Parathyroid adenoma (tissue), 2 donors: ENCODE results near the gene RASEF.

ENCODE experiments used
- H2AFZ ChIP-seq: fragments of 300-600 bp; sonication (generic); one replicate; pipeline ENCODE4 v1.7.0; 2017; ENCODE audit warnings: antibody characterized with exemption, mild to moderate bottlenecking
- H3K27ac ChIP-seq: fragments of 300-600 bp; sonication (generic); one replicate; pipeline ENCODE4 v1.7.0; 2017
- H3K27me3 ChIP-seq: fragments of 300-600 bp; sonication (generic); one replicate; pipeline ENCODE4 v1.7.0; 2017; ENCODE audit warnings: low read length; ENCODE audit not compliant: control insufficient read depth, insufficient read depth
- H3K36me3 ChIP-seq: fragments of 300-600 bp; sonication (generic); one replicate; pipeline ENCODE4 v1.7.0; 2017; ENCODE audit warnings: low read length; ENCODE audit not compliant: control insufficient read depth, insufficient read depth
- H3K4me1 ChIP-seq: fragments of 300-600 bp; sonication (generic); one replicate; pipeline ENCODE4 v1.7.0; 2017; ENCODE audit warnings: control low read depth
- H3K4me2 ChIP-seq: fragments of 300-600 bp; sonication (generic); one replicate; pipeline ENCODE4 v1.7.0; 2017; ENCODE audit warnings: low read length
- H3K4me3 ChIP-seq: fragments of 300-600 bp; sonication (generic); one replicate; pipeline ENCODE4 v1.7.0; 2017; ENCODE audit warnings: low read depth, low read length
- H3K79me2 ChIP-seq: fragments of 300-600 bp; sonication (generic); one replicate; pipeline ENCODE4 v1.7.0; 2017; ENCODE audit warnings: control low read depth
- H3K9ac ChIP-seq: fragments of 300-600 bp; sonication (generic); one replicate; pipeline ENCODE4 v1.7.0; 2017; ENCODE audit warnings: mild to moderate bottlenecking
- H3K9me3 ChIP-seq: fragments of 300-600 bp; sonication (generic); one replicate; pipeline ENCODE4 v1.7.0; 2017; ENCODE audit warnings: low read length; ENCODE audit not compliant: control insufficient read depth
- CTCF ChIP-seq: fragments of 300-600 bp; sonication (generic); IDR thresholded peaks from one replicate; pipeline ENCODE4 v1.7.0; 2017; ENCODE audit warnings: antibody characterized with exemption, mild to moderate bottlenecking
- donor health status: primary hyperparathyroidism.

The RASEF gene

GRCh38 chr9:83034026-83034425, 28.9 kb downstream of the RASEF start:
- Histone ChIP-seq H3K27me3 (no peaks in the 10 kb centered on the region), H3K4me2 (no peak overlapping the region), H3K27ac (no peak overlapping the region), H3K4me3 (no peak overlapping the region), H3K9me3 (no peaks in the 10 kb centered on the region), H3K36me3 (no peaks in the 10 kb centered on the region), H3K79me2 (no peaks in the 10 kb centered on the region), H3K4me1 (no peaks in the 10 kb centered on the region), H3K9ac (no peak overlapping the region), H2AFZ (no peak overlapping the region)
- no peak for TF ChIP-seq CTCF

DNA sequence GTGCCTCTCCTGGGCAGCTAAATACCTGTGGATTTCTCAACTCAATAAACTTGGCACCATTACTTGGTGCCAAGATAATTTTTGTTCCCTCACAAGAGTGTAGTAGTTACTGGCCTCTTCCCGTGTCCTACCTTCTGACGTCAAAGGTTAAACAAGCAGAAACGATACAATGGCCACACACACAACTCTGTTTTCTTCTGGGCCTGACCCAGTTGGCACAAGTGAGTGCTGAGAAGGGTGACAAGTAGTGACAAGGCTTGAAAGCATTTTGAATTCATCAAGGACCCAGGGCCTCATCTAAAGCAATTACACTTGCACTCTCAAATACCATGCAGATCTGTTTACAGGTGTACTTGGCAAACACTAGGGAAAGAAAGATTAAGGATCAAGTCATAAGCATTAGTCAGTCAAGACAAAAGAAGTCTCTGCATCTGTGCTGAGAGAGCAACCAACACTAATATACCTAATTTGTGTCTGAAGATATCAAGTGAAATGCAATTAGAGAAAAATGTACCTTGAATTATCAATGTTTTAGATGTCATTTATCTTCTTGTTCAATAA, 30.8 kb downstream of the RASEF start:
- Histone ChIP-seq H3K27me3 (no peaks in the 10 kb centered on the region), H3K9ac (no peak overlapping the region), H3K27ac (no peak overlapping the region), H3K79me2 (no peaks in the 10 kb centered on the region), H3K36me3 (no peaks in the 10 kb centered on the region), H3K4me3 (no peak overlapping the region), H3K9me3 (no peaks in the 10 kb centered on the region), H3K4me2 (no peak overlapping the region), H2AFZ (no peak overlapping the region), H3K4me1 (no peaks in the 10 kb centered on the region)
- TF ChIP-seq CTCF = no peak

GRCh38 chr9:83030391-83031107, 32.4 kb downstream of the RASEF start:
- Histone ChIP-seq H3K9me3 (no peaks in the 10 kb centered on the region), H3K4me1 (no peaks in the 10 kb centered on the region), H3K27me3 (no peaks in the 10 kb centered on the region), H3K9ac (no peak overlapping the region), H3K79me2 (no peaks in the 10 kb centered on the region), H3K27ac (no peak overlapping the region), H3K36me3 (no peaks in the 10 kb centered on the region), H3K4me3 (no peak overlapping the region), H3K4me2 (no peak overlapping the region), H2AFZ (no peak overlapping the region)
- no peak for TF ChIP-seq CTCF

GRCh38 chr9:83029531-83030137, 33.3 kb downstream of the RASEF start:
- Histone ChIP-seq H3K79me2 (no peaks in the 10 kb centered on the region), H3K4me2 (no peak overlapping the region), H3K9me3 (no peaks in the 10 kb centered on the region), H3K36me3 (no peaks in the 10 kb centered on the region), H3K9ac (no peak overlapping the region), H3K27ac (no peak overlapping the region), H3K27me3 (no peaks in the 10 kb centered on the region), H3K4me3 (no peak overlapping the region), H3K4me1 (no peaks in the 10 kb centered on the region), H2AFZ (no peak overlapping the region)
- TF ChIP-seq CTCF = no peak
